GM06990 (cell line): ENCODE measurements around the gene GRM1.

Experiments used
- DNase-seq: peaks from one replicate; pipeline ENCODE4 v3.0.0-alpha.2; 2011; ENCODE audit not compliant: insufficient read length; ENCODE audit errors: extremely low read depth
- H3K27me3 ChIP-seq: replicated peaks from 2 replicates; pipeline ENCODE4 v1.6.0; 2011; ENCODE audit warnings: low read length; ENCODE audit not compliant: control insufficient read depth, insufficient read depth
- H3K36me3 ChIP-seq: 2 replicates; pipeline ENCODE4 v1.5.1; 2011; ENCODE audit warnings: low read length; ENCODE audit not compliant: control insufficient read depth, insufficient read depth
- H3K4me3 ChIP-seq: replicated peaks from 2 replicates; pipeline ENCODE4 v1.5.1; 2011; ENCODE audit warnings: low read depth, mild to moderate bottlenecking, control low read depth, low read length
- TF ChIP-seq, protein P1 (sequence below): IDR thresholded peaks from 2 replicates; pipeline ENCODE4 v1.5.1; 2011; ENCODE audit warnings: low read length, control low read depth, mild to moderate bottlenecking, inconsistent platforms; ENCODE audit not compliant: insufficient read depth, poor library complexity, severe bottlenecking

The GRM1 gene

DNA sequence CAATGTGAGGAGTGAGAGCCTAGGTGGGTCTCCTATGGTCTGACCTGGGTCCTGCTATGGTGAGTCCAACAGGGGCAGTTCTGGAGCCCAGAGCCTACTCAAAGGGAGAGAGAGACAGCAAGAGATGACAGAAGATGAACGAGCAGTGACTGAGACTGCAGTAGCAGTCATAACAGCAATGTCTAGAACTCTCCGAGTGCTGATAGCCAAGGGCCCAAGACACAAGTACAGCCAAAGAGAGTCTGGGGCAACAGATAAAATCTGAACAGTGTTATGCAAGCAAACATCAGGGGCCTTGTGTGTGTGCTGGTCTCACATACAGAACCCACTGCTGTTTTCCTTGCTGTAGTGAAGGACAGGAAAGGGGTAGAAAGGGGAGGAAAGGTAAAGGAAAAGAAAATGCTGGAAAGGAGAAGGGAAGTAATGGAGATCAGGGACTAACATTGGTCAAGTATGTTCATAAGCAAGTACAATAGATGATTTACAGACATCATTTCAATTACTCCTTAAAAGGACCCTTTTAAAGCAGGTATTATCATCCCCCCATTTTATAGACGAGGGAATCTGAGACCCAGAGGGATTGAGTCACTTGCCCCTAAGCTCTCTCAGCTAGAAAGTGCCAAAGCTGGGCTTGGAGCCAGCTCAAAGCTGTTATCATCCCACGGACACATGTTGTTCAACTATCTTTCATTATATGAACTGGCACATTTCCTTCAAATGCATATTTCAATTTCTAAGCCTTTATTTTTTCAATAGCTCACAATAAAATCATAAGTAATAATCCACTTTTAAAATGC lies 332.5 kb downstream of the GRM1 start:
- DNase-seq = no peak
- no peaks in the 10 kb centered on the region for H3K36me3 ChIP-seq
- TF ChIP-seq, protein P1, sequence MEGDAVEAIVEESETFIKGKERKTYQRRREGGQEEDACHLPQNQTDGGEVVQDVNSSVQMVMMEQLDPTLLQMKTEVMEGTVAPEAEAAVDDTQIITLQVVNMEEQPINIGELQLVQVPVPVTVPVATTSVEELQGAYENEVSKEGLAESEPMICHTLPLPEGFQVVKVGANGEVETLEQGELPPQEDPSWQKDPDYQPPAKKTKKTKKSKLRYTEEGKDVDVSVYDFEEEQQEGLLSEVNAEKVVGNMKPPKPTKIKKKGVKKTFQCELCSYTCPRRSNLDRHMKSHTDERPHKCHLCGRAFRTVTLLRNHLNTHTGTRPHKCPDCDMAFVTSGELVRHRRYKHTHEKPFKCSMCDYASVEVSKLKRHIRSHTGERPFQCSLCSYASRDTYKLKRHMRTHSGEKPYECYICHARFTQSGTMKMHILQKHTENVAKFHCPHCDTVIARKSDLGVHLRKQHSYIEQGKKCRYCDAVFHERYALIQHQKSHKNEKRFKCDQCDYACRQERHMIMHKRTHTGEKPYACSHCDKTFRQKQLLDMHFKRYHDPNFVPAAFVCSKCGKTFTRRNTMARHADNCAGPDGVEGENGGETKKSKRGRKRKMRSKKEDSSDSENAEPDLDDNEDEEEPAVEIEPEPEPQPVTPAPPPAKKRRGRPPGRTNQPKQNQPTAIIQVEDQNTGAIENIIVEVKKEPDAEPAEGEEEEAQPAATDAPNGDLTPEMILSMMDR = no peak

DNA sequence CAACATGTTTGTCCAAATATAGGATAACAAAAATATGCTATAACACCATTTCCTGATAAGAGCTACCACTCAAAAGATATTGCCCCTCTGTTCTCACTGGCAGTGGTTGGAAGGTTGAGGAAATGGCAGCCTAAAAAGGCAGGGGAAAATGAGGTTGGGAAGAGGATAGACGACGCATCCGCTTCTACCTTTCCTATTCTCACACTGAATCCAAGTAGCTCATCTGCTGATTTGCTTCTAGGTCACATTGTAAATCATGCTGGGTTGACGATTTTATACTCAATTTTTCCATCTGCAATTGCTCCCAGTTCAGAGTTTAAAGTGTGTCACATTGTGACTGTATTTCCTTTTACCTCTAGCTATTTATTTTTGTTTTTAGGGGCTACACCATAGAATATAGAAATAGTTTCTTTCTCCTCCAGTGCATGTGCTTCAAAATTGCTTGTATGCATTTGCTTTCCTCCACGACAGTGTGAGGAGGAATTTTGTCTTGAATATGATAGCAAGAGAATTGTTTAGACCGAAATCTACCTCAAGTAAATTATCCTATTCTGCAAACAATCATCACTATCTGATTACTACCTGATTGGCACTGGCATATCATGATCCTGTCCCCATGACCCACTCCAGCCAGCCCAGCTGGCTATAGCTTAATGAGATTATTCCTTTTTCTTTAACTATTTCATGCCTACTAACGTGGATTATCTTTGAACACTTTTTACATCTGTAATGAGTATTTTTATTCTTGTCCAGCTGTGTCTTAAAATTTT lies 335.2 kb downstream of the GRM1 start:
- H3K36me3 ChIP-seq = no peaks in the 10 kb centered on the region
- DNase-seq = no peak
- H3K27me3 ChIP-seq = no peaks in the 10 kb centered on the region
- H3K4me3 ChIP-seq = no peak overlapping the region
- TF ChIP-seq, protein P1 = no peak

More for the DNA sequence above, 332.5 kb downstream of the GRM1 start:
- Histone ChIP-seq H3K4me3 (no peak overlapping the region), H3K27me3 (no peaks in the 10 kb centered on the region)

DNA sequence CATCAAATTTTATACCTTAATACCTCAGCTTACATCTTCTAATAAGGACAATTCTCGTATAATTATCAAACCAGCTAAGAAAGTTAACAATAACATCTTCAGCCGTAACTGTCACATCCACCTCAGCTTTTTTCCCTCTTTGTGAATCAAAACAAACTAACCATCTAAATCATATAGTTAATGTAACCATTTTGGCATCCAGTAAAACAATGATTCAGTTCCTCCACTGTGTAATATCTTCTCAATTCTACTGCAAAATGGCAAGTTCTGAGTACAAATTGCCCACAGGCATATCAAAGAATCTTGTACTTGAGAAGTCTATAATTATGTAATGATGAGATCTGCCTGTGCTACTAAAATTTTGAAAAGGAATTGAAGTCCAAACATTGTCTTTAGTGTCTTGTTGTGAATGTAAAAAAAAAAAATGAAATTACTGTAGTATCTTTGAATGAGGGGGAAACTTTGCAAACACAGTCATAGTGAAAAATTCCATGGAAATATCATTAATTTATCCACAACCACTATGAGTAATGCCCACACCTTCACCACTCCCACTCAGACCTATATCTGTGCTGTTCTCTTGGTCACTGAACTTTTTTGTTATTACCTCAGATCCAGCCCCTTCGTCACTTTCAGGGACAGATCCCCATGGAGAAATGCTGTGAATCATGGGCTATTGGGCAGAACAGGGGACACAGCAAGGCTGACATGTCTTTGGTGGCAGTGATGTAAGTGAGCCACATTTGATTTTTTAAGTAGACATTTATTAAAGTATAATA lies 336.1 kb downstream of the GRM1 start:
- Histone ChIP-seq H3K36me3 (no peaks in the 10 kb centered on the region), H3K27me3 (no peaks in the 10 kb centered on the region), H3K4me3 (no peak overlapping the region)
- TF ChIP-seq, protein P1 = no peak
- DNase-seq = no peak

DNA sequence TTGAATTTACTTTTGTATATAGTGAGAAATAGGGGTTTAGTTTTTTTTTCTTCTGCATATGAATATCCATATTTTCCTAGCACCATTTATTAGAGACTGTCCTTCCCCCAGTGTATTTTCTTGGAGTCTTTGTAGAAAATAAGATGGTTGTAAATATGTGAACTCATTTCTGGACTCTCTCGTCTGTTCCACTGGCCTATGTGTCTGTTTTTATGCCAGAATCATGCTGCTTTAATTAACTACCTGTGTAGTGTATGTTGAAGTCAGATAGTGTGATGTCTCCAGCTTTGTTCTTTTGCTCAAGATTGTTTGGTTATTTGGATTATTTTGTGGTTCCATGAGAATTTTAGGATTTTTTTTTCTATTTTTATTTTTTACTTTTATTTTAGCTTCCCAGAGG lies 338.2 kb downstream of the GRM1 start:
- TF ChIP-seq, protein P1 = no peak
- no peak for DNase-seq
- Histone ChIP-seq H3K27me3 (no peaks in the 10 kb centered on the region), H3K4me3 (no peak overlapping the region), H3K36me3 (no peaks in the 10 kb centered on the region)

DNA sequence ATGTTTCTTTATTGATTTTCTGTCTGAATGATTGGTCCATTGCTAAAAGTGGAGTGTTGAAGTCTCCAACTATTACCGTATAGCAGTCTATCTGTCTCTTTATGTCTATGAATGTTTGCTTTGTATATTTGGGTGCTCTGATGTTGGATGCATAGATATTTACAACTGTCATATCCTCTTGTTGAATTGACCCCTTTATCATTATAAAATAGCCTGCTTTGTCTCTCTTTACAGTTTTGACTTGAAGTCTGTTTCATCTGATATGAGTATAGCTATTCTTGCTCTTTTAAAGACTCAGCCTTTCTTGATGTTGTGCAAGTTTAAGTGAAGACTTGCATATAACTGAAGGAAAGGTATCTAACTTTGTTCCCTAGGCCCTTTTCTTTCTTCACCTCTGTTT lies 341.0 kb downstream of the GRM1 start:
- DNase-seq = no peak
- no peaks in the 10 kb centered on the region for H3K36me3 ChIP-seq
- TF ChIP-seq, protein P1 = no peak
- H3K4me3 ChIP-seq = no peak overlapping the region
- no peaks in the 10 kb centered on the region for H3K27me3 ChIP-seq
